Measurements from ENCODE around the gene HSPA9. TPM values are rescaled to one million over a fixed set of nuclear protein-coding genes. Genes with fewer than 3 reads are reported as not detected.

HSPA9 gene
- total RNA-seq, 1 donor from 2014 or later: 197 TPM

DNA sequence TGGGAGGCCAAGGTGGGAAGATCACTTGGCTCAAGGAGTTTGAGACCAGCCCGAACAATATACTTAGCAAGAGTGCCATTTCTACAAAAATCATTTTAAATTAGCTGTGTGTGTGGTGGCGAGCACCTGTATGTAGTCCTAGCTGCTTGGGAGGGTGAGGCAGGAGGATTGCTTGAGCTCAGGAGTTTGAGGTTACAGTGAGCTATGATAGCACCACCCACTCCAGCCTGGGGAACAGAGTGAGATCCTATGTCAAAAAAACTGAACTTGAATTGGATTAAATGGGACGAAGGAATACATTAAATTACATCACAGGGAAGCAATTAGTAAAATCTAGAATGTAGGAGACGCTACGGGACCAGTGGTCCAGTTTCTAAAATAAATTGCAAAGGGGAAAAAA is 25.8 kb downstream of the HSPA9 start:
- Mint-ChIP-seq H3K4me1 (ENCODE audit: unreplicated experiment) (peaks cover 22% of the 10 kb centered on the region), H3K9me3 (ENCODE audit: unreplicated experiment) (no peaks in the 10 kb centered on the region), H3K36me3 (ENCODE audit: unreplicated experiment) (peaks cover 12% of the 10 kb centered on the region), H3K27ac (ENCODE audit: unreplicated experiment) (peak overlapping the region; percentile 6), H3K4me3 (ENCODE audit: unreplicated experiment) (no peak overlapping the region), H3K27me3 (ENCODE audit: unreplicated experiment) (no peaks in the 10 kb centered on the region)
- TF ChIP-seq CTCF (IDR thresholded peaks at IDR 0.05): no peak
- DNase-seq (ENCODE audit: extremely low spot score, unreplicated experiment): no peak

DNA sequence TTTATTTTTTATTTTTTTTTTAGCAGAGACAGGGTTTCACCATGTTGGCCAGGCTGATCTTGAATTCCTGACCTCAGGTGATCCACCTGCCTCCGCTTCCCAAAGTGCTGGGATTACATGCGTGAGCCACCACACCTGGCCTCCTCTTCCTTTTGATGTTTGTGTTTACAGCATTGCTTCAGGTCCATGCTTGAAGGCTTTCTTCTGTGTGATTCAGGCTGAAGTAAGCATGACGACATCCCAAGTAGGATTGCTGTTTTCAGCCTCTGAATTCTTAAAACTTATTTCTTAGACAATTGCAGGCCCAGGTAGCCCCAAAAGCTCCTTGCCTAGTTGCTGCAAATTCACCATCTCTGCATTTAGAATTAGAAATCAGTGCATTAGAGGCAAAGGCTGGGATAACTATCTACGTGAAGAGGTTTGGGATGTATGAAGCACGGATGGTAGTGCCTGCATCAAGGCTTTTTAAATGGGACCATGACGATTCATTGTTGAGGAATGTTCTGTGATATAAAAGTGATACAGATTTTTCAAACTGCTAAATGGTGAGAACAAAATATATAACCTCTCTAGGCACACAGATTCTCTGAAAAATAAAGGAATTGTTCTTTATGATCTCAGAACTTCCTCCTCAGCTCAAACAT is 29.2 kb downstream of the HSPA9 start:
- H3K27me3 Mint-ChIP-seq (ENCODE audit: unreplicated experiment): no peaks in the 10 kb centered on the region
- H3K4me1 Mint-ChIP-seq (ENCODE audit: unreplicated experiment): peaks cover 38% of the 10 kb centered on the region
- no peaks in the 10 kb centered on the region for H3K36me3 Mint-ChIP-seq (ENCODE audit: unreplicated experiment)
- H3K4me3 Mint-ChIP-seq (ENCODE audit: unreplicated experiment): no peak overlapping the region
- no peak for DNase-seq (ENCODE audit: extremely low spot score, unreplicated experiment)
- no peak for TF ChIP-seq CTCF (IDR thresholded peaks at IDR 0.05)
- no peaks in the 10 kb centered on the region for H3K9me3 Mint-ChIP-seq (ENCODE audit: unreplicated experiment)
- H3K27ac Mint-ChIP-seq (ENCODE audit: unreplicated experiment): no peak overlapping the region

DNA sequence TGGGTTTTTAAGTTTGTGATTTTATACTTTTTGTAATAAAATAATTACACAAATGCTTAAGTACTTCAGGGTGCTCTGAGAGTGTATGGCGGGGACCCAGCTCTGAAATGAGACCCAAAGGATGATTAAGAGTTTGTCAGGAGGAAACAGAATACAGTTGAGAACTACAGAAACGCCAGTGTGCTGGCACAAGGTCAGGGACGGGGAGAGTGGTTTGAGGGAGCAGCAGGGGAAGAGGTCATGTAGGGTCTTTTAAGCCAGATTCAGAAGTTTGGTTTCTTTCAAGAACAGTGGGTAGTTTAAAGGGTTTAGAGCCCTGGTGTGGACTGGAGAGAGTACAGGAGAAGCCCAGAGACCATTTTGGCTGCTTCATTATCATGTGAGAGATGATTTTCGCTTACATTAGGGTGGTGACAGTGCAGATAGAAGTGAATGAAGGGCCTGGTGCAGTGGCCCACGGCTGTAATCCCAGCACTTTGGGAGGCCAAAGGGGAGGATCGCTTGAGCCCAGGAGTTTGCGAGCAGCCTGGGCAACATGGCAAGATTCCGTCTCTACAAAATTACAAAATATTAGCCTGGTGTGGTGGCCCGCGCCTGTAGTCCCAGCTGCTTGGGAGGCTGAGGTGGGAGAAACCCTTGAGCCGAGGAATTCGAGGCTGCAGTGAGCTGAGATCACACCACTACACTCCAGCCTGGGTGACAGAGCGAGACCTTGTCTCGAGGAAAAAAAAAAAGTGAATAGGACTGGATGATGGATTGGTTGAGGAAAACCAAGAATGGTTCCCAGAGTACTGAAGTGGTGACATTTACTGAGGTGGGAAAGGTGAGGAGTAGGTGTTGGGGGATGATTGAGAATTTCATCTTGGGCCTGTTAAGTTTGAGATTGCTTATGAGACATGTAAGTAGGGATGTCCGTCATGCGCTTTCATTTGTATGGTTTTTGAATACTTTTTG is 30.7 kb downstream of the HSPA9 start:
- H3K9me3 Mint-ChIP-seq (ENCODE audit: unreplicated experiment): no peaks in the 10 kb centered on the region
- peak overlapping the region; percentile 99 for H3K27ac Mint-ChIP-seq (ENCODE audit: unreplicated experiment)
- H3K4me3 Mint-ChIP-seq (ENCODE audit: unreplicated experiment): peak overlapping the region; percentile 99
- DNase-seq (ENCODE audit: extremely low spot score, unreplicated experiment): no peak
- H3K4me1 Mint-ChIP-seq (ENCODE audit: unreplicated experiment): peaks cover 50% of the 10 kb centered on the region
- no peak for TF ChIP-seq CTCF (IDR thresholded peaks at IDR 0.05)
- no peaks in the 10 kb centered on the region for H3K36me3 Mint-ChIP-seq (ENCODE audit: unreplicated experiment)
- H3K27me3 Mint-ChIP-seq (ENCODE audit: unreplicated experiment): no peaks in the 10 kb centered on the region

- Mint-ChIP-seq H3K27ac (ENCODE audit: unreplicated experiment) (peak overlapping the region; percentile 99), H3K9me3 (ENCODE audit: unreplicated experiment) (no peaks in the 10 kb centered on the region), H3K4me1 (ENCODE audit: unreplicated experiment) (peaks cover 50% of the 10 kb centered on the region), H3K36me3 (ENCODE audit: unreplicated experiment) (peaks cover 2% of the 10 kb centered on the region), H3K27me3 (ENCODE audit: unreplicated experiment) (no peaks in the 10 kb centered on the region), H3K4me3 (ENCODE audit: unreplicated experiment) (peak overlapping the region; percentile 99)
- DNase-seq (ENCODE audit: extremely low spot score, unreplicated experiment): no peak
- TF ChIP-seq CTCF (IDR thresholded peaks at IDR 0.05): no peak
Measured at GRCh38 chr5:138543730-138544104, 31.5 kb downstream of the HSPA9 start.

Data from osteocyte (in vitro differentiated cells).